A673 (cell line): ENCODE data around the gene FDX2. TPM values are rescaled to one million over a fixed set of nuclear protein-coding genes. Genes with fewer than 3 reads are reported as not detected.

Source experiments
- BruUV-seq: library from RNA; stranded (reverse); fragments of 400-500 nt; replicated peaks from 2 replicates; lab custom pipeline; 2021; lab: Mats Ljungman, UMichigan
- CTCF ChIA-PET: fragments of 300-600 bp; sonication (Branson Sonifier 250); formaldehyde crosslinking; loops from one replicate; lab custom pipeline; 2022; ENCODE audit warnings: antibody characterized with exemption; lab: Charles Lee
- POLR2A ChIA-PET: fragments of 300-600 bp; sonication (Branson Sonifier 250); formaldehyde crosslinking; loops from one replicate; lab custom pipeline; 2022; ENCODE audit warnings: antibody characterized with exemption; ENCODE audit not compliant: low non-redundant PET; lab: Charles Lee
- DNase-seq: peaks from one replicate; pipeline ENCODE4 v3.0.0-alpha.2; 2015; ENCODE audit warnings: low spot score
- H3K27ac ChIP-seq: fragments of 200-600 bp; sonication (generic); 2 replicates; pipeline ENCODE4 v1.5.1; 2016; ENCODE audit warnings: mixed run types, low read depth, mild to moderate bottlenecking, mixed read lengths, antibody characterized with exemption, low read length; ENCODE audit not compliant: poor library complexity, severe bottlenecking
- H3K27me3 ChIP-seq: fragments of 200-600 bp; sonication (generic); replicated peaks from 2 replicates; pipeline ENCODE4 v1.6.1; 2017; ENCODE audit warnings: mixed run types, low read depth, mild to moderate bottlenecking, mixed read lengths, antibody characterized with exemption, low read length; ENCODE audit not compliant: insufficient read depth, poor library complexity
- H3K36me3 ChIP-seq: fragments of 200-600 bp; sonication (generic); 2 replicates; pipeline ENCODE4 v1.6.1; 2016; ENCODE audit warnings: mixed run types, mild to moderate bottlenecking, mixed read lengths, antibody characterized with exemption, low read length; ENCODE audit not compliant: insufficient read depth, poor library complexity, severe bottlenecking
- H3K4me1 ChIP-seq: fragments of 200-600 bp; sonication (generic); 2 replicates; pipeline ENCODE4 v1.6.1; 2017; ENCODE audit warnings: mixed run types, mild to moderate bottlenecking, mixed read lengths, antibody characterized with exemption, low read length; ENCODE audit not compliant: insufficient read depth, poor library complexity, severe bottlenecking
- H3K4me3 ChIP-seq: fragments of 200-600 bp; sonication (generic); 2 replicates; pipeline ENCODE4 v1.5.1; 2016; ENCODE audit warnings: low read depth, mixed run types, mild to moderate bottlenecking, mixed read lengths, low read length; ENCODE audit not compliant: poor library complexity, severe bottlenecking
- H3K9me3 ChIP-seq: fragments of 200-600 bp; sonication (generic); 2 replicates; pipeline ENCODE4 v1.6.1; 2016; ENCODE audit warnings: mixed run types, low read depth, mild to moderate bottlenecking, mixed read lengths, antibody characterized with exemption, low read length; ENCODE audit not compliant: poor library complexity, severe bottlenecking
- EZH2 ChIP-seq: fragments of 200-600 bp; sonication (generic); IDR thresholded peaks from 2 replicates; pipeline ENCODE4 v1.6.1; 2017; ENCODE audit warnings: borderline replicate concordance, low read depth, mild to moderate bottlenecking, mixed read lengths, antibody characterized with exemption, low read length; ENCODE audit not compliant: poor library complexity, severe bottlenecking
- intact Hi-C: fragments of 100-400 bp; cut with micrococcal nuclease; formaldehyde crosslinking; loops from one replicate; pipeline ENCODE4 v1.10.0; 2022; ENCODE audit not compliant: unreplicated experiment
- total RNA-seq: library from RNA; stranded (reverse); gene quantifications from 2 replicates; pipeline ENCODE4 v1.2.3, GENCODE V29; 2021
- TF ChIP-seq, protein P1 (sequence below): fragments of 300-800, 200-600 bp; sonication (generic); conservative IDR thresholded peaks from 2 replicates; pipeline ENCODE4 v1.5.1; 2017; ENCODE audit warnings: low read depth, mild to moderate bottlenecking, antibody characterized with exemption, low read length, moderate library complexity, mixed read lengths

Gene FDX2
- total RNA-seq, 1 experiment from 2014 or later: 29.9 TPM

DNA sequence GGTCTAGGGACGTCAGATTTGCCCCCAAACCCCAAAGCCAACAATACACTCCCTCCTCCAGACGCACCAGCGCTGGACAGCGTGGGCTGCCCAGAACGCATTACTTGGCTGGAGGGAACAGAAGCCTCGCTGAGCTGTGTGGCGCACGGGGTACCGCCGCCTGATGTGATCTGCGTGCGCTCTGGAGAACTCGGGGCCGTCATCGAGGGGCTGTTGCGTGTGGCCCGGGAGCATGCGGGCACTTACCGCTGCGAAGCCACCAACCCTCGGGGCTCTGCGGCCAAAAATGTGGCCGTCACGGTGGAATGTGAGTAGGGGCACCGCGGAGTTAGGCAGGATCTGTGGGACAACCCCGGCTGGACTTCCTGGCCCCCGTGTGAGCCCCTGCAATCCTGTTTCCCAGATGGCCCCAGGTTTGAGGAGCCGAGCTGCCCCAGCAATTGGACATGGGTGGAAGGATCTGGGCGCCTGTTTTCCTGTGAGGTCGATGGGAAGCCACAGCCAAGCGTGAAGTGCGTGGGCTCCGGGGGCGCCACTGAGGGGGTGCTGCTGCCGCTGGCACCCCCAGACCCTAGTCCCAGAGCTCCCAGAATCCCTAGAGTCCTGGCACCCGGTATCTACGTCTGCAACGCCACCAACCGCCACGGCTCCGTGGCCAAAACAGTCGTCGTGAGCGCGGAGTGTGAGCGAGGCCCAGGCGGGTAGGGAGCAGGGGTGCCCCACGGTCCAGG lies 22.0 kb downstream of the FDX2 start:
- POLR2A ChIA-PET: interaction anchor here (0.6 kb wide), 1 partner anchor 12 kb away, joined by 6 read pairs; no protein-coding TSS in a partner anchor
- DNase-seq: no peak
- TF ChIP-seq, protein P1, sequence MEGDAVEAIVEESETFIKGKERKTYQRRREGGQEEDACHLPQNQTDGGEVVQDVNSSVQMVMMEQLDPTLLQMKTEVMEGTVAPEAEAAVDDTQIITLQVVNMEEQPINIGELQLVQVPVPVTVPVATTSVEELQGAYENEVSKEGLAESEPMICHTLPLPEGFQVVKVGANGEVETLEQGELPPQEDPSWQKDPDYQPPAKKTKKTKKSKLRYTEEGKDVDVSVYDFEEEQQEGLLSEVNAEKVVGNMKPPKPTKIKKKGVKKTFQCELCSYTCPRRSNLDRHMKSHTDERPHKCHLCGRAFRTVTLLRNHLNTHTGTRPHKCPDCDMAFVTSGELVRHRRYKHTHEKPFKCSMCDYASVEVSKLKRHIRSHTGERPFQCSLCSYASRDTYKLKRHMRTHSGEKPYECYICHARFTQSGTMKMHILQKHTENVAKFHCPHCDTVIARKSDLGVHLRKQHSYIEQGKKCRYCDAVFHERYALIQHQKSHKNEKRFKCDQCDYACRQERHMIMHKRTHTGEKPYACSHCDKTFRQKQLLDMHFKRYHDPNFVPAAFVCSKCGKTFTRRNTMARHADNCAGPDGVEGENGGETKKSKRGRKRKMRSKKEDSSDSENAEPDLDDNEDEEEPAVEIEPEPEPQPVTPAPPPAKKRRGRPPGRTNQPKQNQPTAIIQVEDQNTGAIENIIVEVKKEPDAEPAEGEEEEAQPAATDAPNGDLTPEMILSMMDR: no peak
- TF ChIP-seq EZH2: no peak
- intact Hi-C loops: no loop called here
- no TSS peak for BruUV-seq
- H3K27ac ChIP-seq: no peak overlapping the region
- H3K4me3 ChIP-seq: no peak overlapping the region
- H3K9me3 ChIP-seq: no peaks in the 10 kb centered on the region
- H3K27me3 ChIP-seq: peaks cover 38% of the 10 kb centered on the region
- no peaks in the 10 kb centered on the region for H3K36me3 ChIP-seq
- CTCF ChIA-PET: no interaction called here
- peaks cover 41% of the 10 kb centered on the region for H3K4me1 ChIP-seq

DNA sequence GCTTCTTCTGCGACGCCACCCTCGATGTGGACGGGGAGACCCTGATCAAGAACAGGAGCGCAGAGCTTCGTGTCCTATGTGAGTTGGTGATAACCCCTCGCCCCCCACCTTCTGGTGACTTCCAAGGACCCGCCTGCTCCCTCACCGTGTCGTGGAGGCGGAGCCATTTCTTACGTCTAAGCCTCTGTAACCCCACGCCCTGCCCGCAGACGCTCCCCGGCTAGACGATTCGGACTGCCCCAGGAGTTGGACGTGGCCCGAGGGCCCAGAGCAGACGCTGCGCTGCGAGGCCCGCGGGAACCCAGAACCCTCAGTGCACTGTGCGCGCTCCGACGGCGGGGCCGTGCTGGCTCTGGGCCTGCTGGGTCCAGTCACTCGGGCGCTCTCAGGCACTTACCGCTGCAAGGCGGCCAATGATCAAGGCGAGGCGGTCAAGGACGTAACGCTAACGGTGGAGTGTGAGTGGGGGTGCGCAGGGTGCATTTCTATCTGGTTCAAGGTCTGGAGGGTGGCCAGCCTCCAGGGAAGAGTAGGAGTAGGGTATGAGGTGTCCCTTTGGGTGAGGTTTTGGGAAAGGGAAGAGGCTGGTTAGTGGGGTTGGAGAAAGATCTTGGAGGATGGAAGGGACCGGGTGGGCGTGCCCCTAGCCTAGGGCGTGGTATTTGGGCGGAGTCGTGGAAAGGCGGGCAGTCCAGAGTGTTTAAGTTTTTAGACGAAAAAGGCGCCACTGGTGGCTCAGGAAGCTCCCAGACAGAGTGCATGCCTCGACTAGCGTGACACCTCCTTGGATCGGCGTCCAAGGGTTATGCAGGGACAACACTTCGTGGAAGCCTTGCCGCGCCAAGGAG lies 22.8 kb downstream of the FDX2 start:
- BruUV-seq: no TSS peak
- peak; percentile 63 for DNase-seq
- ChIA-PET CTCF (no interaction called here), POLR2A (no interaction called here)
- intact Hi-C loops: no loop called here
- Histone ChIP-seq H3K4me3 (peak overlapping the region; percentile 47), H3K4me1 (peaks cover 45% of the 10 kb centered on the region), H3K36me3 (no peaks in the 10 kb centered on the region), H3K9me3 (no peaks in the 10 kb centered on the region), H3K27ac (no peak overlapping the region), H3K27me3 (peaks cover 38% of the 10 kb centered on the region)
- TF ChIP-seq, protein P1: no peak
- no peak for TF ChIP-seq EZH2

DNA sequence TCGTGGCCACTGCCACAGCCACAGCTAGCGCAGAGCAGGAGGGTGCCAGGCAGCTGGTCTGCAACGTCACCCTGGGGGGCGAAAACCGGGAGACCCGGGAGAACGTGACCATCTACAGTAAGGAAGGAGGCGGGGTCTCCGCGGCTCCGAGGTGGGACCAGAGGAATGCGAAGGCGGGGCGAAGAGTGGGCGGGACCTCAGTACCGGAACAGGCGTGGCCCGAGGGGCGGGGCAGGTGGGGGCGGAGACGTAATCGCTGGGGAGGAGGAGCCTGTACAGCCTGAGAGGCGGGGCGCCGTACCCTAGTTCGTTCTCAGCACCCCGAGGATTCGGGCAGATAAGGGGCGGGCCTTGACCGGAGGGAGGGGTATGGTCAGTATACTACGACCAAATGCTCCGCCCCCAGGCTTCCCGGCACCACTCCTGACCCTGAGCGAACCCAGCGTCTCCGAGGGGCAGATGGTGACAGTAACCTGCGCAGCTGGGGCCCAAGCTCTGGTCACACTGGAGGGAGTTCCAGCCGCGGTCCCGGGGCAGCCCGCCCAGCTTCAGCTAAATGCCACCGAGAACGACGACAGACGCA lies 23.5 kb downstream of the FDX2 start:
- POLR2A ChIA-PET: no interaction called here
- peak; percentile 88 for DNase-seq
- intact Hi-C loops: no loop called here
- Histone ChIP-seq H3K27ac (no peak overlapping the region), H3K9me3 (no peaks in the 10 kb centered on the region), H3K4me3 (peak overlapping the region; percentile 47), H3K27me3 (peaks cover 38% of the 10 kb centered on the region), H3K4me1 (peaks cover 49% of the 10 kb centered on the region), H3K36me3 (no peaks in the 10 kb centered on the region)
- no peak for TF ChIP-seq EZH2
- TF ChIP-seq, protein P1: no peak
- CTCF ChIA-PET: no interaction called here
- BruUV-seq: no TSS peak
